Ureter (tissue), 1 donor: Measurements from ENCODE around the gene ZSWIM4. TPM values are rescaled to one million over a fixed set of nuclear protein-coding genes. Genes with fewer than 3 reads are reported as not detected.
A peak's percentile ranks its signal among the peaks of the same experiment; 100 is the strongest.
"Not testable (repeated sequence)": the region's sequence is repeated elsewhere in the genome, so short reads cannot be mapped to it uniquely, and the experiment has no call there.

Source experiments
- DNase-seq: peaks from one replicate; pipeline ENCODE4 v3.0.0-alpha.2; 2020; ENCODE audit warnings: low spot score
- total RNA-seq: library from RNA; stranded (reverse); gene quantifications from one replicate; pipeline ENCODE4 v1.2.4, GENCODE V29; 2023
- donor health status: DM: yes; HTN: yes; CAD: no.

Gene ZSWIM4
- total RNA-seq, 1 donor from 2014 or later = 8.1 TPM

DNA sequence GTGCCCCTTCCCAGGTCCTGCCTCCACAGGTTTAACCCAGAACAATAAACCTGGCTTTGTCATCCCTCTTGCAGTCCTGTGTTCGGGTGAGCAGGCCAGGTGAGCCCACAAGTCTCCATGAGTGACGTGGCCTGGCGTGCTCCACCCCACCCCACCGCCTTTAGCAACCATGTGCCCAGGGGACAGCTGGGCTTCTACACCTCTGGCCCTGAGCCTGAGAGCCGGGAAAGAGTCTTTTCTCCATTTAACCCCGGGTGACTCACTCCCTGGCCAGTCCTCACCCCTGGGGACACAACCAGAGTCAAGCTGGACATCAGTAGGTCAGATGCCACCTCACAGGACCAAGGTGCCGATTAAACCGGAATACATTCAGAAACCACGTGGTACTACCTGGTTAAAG lies 16.8 kb upstream of the ZSWIM4 start:
- DNase-seq = no peak

DNA sequence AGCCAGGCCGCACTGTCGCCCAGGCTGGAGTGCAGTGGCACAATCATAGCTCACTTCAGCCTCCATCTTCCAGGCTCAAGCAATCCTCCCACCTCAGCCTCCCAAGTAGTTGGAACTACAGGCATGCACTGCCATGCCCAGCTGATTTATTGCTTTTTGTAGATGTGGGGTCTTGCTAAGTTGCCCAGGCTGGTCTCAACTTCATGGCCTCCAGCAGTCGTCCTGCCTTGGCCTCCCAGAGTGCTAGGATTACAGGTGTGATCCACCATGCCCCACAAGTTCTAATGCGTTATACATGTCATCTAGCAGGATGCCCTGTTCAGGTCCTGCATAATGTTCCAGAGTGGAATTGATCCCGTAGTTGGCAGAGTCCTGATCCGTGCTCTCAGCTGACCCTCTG lies 16.4 kb upstream of the ZSWIM4 start:
- DNase-seq = no peak

DNA sequence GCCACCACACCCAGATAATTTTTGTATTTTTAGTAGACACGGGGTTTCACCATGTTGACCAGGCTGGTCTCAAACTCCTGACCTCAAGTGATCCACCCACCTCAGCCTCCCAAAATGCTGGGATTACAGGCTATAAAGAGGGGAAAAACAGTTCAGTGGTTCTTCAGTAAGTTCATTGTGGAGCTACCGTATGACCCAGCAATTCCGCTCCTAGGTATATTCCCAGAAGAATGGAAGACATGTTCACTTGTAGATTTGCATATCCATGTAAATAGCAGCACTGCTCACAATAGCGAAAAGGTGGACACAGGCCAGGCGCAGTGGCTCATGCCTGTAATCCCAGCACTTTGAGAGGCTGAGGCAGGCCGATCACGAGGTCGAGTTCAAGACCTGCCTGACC lies 15.4 kb upstream of the ZSWIM4 start:
- not testable (repeated sequence) for DNase-seq

DNA sequence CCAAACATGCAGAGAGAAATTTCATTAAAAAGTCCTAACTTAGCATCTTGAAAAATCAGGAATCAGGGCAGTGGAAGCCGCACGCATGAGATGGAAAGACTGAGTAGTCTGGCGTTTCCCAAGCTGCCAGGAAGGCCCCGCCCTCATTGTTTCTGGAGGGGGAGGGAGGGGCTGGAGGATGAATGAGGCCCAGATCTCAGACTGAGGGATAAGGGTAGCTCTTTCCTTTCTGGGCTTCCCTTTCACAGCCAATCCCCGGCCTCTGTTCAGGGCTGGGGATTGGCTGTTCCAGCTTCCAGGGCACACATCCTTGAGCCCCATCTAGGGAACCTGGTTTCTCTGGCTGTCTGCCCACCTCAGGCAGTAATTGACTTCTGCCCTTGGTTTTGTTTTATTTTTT lies 13.7 kb upstream of the ZSWIM4 start:
- peak; percentile 75 for DNase-seq

DNA sequence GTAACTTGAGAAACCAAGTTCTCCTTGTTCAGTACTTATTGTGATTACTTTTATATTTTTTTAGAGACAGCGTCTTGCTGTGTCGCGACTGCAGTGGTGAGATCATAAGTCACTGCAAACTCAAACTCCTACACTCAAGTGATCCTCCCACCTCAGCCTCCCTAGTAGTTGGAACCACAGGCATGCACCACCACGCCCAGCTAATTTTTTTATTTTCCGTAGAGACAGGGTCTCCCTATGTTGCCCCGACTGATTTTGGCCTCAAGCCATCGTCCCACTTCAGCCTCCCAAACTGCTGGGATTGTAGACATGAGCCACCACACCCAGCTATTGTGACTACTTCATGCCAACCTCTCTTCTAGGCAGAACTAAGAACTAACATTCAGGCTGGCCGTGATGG lies 12.7 kb upstream of the ZSWIM4 start:
- DNase-seq = no peak

DNA sequence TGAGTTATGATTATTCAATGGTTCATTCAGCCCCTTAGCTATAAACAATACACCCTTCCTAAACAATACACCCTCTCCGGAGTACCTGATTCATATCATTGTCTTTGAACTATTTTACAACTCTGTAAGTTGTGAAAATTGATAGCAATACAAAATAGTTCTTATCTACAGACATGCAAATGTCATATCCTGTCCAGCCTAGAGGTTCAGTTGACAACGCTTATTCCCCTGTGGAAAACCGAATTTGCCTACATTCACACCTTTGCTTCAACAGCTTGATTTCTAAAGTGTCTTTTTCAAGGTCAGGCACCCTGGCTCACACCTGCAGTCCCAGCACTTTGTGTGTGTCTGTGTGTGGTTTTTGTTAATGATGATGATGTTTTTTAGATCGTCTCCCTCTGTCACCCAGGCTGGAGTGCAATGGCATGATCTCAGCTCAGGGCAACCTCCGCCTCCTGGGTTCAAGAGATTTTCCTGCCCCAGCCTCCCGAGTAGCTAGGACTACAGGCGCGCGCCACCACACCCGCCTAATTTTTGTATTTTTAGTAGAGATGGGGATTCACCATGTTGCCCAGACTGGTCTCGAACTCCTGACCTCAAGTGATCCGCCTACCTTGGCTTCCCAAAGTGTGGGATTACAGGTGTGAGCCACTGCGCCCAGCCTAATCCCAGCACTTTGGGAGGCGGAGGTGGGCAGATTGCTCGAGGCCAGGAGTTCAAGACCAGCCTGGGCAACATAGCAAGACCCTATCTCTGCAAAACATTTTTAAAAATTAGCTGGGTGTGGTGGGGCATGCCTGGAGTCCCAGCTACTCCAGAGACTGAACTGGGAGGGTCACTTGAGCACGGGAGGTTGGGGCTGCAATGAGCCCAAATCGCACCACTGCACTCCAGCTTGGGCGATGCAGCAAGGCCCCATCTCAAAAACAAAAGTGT lies 11.4 kb upstream of the ZSWIM4 start:
- DNase-seq = no peak

DNA sequence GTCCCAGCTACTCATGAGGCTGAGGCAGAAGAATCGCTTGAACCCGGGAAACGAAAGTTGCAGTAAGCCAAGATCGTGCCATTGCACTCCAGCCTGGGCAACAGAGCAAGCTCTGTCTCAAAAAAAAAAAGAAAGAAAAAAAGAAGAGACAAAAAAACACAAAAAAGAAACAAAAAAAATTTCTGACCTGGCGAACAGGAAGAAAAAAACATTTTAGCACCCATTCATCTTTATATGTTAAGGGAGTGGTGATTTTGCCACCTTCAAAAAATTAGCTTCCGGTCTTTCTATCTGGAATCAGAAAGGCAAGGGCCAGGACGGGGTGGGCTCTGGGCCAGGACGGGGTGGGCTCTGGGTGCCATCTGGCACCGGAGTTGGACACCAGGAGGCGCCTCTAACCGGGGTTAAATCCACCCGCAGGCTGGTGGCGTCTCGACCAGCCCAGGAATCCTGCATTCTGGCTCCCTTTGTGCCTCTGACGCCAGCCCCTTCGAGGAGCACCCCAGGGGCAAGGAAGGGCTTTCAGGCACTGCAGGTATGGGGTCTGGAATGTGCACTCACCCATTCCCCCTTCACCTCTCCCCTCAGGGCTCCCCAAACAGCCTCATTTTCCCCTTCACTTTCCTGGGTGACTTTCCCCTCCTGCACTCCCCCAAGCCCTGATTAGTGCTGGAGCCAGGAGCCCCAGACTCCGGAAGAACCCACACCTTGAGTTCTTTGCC lies 10.4 kb upstream of the ZSWIM4 start:
- DNase-seq = peak; percentile 79

DNA sequence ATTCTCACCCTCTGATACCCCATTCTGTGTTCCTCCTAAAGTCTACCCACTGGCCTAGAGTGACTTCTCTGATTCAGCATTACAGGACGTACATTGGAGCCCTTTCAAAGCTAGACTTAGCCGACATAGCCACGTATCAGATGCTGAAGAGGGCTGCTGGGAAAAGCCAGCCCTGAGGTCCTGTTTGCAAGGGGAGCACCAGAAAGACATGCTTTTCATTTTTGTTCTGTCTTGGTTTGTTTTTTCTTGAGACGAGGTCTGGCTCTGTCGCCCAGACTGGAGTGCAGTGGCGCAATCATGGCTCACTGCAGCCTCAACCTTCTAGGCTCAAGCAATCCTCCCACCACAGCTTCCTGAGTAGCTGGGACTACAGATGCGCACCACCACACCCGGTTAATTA lies 6.3 kb upstream of the ZSWIM4 start:
- no peak for DNase-seq

DNA sequence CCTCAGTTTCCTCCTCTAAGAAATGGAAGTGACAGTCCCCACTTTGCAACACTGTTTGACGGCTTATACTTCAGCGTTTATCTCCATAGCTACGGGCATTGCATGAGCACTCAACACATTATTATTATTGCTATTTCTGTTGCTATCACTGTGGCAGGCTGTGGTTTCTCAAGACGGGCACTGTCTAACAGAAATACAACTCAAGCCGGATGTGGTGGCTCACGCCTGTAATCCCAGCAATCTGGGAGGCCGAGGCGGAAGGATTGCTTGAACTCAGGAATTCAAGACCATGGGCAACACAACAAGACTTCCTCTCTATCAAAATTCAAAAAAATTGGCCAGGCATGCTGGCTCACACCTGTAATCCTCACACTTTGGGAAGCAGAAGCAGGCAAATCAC lies 4.9 kb upstream of the ZSWIM4 start:
- DNase-seq = no peak

DNA sequence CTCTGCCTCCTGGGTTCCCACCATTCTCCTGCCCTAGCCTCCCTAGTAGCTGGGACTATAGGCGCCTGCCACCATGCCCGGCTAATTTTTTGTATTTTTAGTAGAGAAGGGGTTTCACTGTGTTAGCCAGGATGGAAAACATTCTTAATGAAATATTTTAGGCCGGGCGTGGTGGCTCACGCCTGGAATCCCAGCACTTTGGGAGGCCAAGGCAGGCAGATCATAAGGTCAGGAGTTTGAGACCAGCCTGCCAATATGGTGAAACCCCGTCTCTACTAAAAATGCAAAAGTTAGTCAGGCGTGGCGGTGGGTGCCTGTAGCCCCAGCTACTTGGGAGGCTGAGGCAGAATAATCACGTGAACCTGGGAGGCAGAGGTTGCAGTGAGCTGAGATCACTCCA lies 1.9 kb upstream of the ZSWIM4 start:
- not testable (repeated sequence) for DNase-seq

DNA sequence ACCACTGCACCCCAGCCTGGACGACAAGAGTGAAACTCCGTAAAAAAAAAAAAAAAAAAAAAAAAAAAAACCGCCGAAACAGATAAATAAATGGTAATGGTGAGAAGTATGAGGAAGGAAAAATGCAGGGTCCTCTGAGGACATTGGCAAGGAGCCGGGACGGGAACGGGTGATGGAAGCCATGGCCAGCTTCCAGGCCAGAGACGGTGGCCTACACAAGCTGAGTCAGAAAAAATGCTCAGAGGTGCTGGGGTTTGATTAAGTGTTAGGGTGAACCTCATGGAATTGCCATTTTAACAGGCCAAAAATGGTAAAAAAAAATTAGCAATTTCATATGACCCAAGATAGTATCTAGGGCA lies 866 bp upstream of the ZSWIM4 start:
- DNase-seq = peak; percentile 83

DNA sequence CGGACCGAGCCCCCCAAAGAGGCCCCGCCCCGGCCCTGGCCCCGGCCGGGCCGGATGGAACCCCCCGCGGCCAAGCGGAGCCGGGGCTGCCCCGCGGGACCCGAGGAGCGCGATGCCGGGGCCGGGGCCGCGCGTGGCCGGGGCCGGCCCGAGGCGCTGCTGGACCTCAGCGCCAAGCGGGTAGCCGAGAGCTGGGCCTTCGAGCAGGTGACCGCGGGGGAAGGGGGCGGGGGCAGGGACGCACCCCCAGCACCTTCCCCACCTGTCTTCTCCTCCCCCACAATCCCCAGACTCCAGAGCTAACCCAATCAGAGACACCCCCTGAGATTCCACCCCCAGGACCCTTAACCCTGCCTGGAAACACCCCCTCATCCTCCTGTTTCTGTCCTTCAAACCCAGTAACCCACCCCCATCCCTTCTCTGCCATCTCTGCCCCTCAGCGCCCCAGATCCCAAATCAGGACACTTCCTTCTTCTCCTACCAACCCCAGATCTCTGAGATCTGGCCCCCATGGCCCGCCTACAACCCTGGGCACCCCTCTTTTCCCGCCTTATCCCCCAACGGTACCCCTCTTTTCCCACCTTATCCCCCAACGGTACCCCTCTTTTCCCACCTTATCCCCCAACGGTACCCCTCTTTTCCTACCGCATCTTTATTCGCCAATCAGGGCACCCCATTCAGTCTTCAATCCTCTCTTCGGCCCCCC lies 505 bp downstream of the ZSWIM4 start:
- DNase-seq = no peak

DNA sequence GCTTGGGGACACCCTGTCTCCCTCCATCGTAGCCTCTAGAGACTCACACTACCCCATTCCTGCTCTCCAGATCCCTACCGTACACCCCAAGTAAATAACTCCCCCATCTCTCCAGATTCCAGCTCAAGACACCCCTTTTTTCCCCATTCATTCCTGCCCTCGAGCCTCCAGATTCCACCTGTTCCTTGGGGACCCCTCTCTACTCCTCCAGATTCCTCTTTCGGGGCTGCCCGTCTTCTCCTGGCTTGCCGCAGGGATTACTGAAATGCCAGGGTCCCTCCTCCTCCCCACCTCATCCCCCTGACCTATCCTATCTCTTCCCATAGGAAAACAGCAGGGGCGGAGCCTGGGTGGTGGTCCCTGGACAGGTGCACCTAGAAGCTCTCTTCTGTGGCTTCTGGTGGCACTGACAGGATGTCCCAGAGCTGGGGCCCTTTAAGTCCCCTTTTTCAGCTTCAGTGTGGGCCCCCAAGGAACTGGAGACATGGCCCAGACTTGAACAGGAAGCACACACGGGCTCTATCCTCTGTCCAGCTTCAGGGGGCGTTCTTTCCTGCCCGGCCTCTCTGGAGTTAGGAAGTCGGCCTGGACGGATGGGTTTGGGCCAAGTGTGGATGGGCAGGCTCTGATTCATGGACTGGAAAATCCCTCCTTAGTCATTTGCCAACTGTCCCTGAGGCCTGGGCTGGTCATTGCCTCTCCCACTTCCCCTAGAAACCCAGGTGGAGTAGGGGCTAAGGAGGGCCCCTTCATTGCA lies 1.2 kb downstream of the ZSWIM4 start:
- DNase-seq = peak; percentile 79

DNA sequence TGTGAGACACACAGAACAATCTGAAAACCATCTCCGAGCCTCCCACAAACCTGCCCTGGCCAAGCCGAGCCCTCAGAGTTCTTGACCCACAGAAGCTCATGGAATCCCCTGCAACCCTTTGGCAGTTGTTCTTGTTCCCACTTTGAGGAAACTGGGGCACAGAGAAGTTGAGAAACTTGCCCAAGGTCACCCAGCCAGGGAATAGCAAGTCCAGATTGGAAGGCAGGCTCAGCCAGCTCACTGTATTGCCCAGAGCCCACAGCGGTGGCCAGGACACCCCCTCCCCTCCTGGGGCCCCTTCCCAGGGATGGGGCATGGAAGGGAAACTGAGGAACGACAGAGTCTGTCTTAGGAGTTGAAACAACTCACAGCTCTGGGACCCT lies 1.8 kb downstream of the ZSWIM4 start:
- DNase-seq = no peak

DNA sequence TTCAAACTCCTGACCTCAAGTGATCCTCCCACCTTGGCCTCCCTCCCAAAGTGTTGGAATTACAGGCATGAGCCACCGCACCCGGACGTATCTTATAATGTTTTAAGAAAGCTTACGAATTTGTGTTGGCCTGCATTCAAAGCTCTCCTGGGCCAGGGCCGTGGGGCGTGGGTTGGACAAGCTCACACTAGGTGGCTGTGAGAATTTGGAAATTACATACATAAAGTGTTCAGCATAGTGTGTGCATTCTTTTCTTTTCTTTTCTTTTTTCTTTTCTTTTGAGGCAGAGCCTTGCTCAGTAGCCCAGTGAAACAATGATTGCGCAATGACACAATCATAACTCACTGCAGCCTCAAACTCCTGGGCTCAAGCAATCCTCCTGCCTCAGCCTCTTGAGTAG lies 2.6 kb downstream of the ZSWIM4 start:
- no peak for DNase-seq

DNA sequence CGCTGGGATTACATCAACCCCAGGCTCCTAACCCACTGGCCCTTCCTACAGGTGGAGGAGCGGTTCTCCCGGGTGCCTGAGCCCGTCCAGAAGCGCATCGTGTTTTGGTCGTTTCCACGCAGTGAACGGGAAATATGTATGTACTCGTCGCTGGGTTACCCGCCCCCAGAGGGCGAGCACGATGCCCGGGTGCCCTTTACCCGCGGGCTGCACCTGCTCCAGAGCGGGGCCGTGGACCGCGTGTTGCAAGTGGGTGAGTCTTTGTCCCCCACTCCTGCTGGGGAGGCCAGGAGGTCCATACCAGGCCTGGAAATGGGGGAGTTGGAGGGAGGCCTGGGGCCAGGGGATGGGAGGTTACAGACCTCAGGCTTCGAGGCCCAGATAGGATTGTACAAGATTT lies 4.4 kb downstream of the ZSWIM4 start:
- no peak for DNase-seq

DNA sequence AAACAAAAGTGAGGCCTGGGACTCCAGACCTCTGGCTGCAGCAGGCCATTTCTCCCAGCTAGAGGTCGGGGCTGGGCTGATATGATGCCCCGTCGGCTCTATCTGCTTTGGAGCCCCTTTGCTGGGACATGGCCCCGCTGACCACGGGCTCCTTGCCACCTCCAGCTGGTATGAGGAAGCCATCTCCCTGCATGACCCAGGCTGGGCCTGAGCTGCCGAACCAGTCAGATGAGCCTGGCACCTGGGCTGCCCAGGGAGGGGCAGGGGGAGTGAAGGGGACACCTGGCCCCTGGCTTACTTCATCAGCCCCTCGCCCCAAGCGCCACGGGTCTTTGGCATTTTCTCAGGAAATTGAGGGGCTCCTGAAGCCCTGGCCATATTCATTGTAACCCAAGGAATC lies 7.8 kb downstream of the ZSWIM4 start:
- peak; percentile 79 for DNase-seq

DNA sequence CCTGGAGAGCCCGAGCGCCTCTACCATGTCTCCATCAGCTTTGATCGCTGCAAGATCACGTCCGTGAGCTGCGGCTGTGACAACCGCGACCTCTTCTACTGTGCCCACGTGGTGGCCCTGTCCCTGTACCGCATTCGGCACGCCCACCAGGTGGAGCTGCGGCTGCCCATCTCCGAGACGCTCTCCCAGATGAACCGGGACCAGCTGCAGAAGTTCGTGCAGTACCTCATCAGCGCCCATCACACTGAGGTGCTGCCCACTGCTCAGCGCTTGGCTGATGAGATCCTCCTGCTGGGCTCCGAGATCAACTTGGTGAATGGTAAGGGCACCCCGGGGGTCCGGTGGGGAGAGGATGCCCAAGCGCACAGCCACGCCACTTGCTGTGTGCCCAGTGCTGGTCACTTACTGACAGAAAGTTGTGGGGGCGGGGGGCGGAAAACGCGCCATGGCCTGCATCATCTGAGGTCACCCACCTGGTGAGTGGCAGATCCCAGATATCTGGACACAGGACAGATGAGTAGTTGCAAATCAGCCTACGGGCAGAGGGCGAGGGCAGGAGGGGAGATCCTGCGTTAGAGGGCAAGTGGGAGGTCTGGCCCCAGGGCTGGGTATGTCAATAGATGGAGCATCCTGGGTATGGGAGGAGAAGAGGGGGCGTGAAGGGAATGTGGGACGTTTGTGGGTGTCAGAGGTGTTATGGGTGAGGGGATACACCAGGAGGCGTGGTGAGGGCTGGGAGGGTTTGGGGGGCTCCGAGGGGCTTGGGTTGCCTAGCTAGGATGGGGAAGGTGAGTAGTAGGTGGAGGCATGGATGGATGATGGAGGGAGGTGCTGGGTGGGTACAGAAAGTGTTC lies 9.8 kb downstream of the ZSWIM4 start:
- DNase-seq = no peak

DNA sequence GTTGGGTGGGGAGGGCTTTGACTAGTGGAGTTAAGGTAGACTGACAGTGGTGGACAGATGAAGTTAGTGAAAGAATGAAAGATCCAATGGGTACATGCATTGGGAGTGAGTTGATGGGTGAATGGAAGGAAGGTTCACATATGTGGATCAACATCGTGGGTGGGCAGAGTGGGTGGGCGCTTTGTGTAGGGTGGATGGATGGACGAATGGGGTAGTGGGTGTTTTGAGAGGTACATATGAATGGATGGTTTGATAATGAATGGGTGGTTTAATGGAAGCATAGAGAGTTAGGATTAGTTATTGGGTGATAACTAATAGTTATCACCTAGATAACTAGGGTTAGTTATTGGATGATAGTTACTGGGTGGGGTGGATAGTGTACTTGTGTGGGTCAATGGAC lies 11.5 kb downstream of the ZSWIM4 start:
- DNase-seq = no peak

DNA sequence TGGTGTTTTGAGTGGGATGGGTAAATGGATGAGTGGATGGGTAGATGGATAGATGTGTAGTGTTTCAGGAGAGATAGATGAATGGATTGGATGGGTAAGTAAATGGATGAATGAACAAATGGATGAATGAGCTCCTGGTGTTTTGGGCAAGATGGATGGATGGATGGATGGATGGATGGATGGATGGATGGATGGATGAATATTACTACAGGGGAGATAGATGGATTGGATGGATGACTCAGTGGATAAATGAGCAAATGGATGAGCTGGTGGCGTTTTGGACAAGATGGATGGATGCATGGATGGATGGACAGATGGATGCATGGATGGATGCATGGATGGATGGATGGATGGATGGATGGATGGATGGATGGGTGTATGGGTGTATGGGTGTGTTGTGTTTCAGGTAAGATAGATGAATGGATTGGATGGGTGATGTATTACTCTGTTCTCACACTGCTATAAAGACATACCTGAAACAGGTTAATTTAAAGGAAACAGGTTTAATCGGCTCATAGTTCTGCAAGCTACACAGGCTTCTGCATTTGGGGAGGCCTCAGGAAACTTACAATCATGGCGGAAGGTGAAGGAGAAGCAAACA lies 12.3 kb downstream of the ZSWIM4 start:
- DNase-seq = no peak

DNA sequence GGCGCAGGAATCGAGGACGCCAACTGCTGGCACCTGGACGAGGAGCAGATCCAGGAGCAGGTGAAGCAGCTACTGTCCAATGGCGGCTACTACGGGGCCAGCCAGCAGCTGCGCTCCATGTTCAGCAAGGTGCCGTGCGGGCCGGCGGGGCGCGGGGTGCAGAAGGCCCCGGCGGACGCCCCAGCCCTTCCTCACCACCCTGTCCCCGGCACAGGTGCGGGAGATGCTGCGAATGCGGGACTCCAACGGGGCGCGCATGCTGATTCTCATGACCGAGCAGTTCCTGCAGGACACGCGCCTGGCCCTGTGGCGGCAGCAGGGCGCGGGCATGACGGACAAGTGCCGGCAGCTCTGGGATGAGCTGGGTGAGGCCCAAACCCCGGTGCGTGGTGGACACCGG lies 13.6 kb downstream of the ZSWIM4 start:
- no peak for DNase-seq
